Activated CD8-positive, alpha-beta T cell treated with anti-CD3 and anti-CD28 coated beads for 36 hours (primary cell): ENCODE measurements around the gene PON2. TPM values are rescaled to one million over a fixed set of nuclear protein-coding genes. Genes with fewer than 3 reads are reported as not detected.
A peak's percentile ranks its signal among the peaks of the same experiment; 100 is the strongest.

Experiments
- ATAC-seq: fragments of 200-7000 bp; cut with Tn5 transposase; one replicate; pipeline ENCODE4 v1.10.0; 2021; ENCODE audit warnings: mild to moderate bottlenecking, moderate library complexity
- CTCF ChIA-PET: fragments of 350-600 bp; sonication (Branson Sonifier 250); formaldehyde crosslinking; loops from one replicate; lab custom pipeline; 2021; ENCODE audit warnings: antibody characterized with exemption; lab: Charles Lee
- POLR2A ChIA-PET: fragments of 350-600 bp; sonication (Branson Sonifier 250); formaldehyde crosslinking; loops from one replicate; lab custom pipeline; 2021; ENCODE audit warnings: antibody characterized with exemption; lab: Charles Lee
- DNase-seq: peaks from one replicate; pipeline ENCODE4 v3.0.0-alpha.2; 2020
- H3K27ac Mint-ChIP-seq: one replicate; pipeline ENCODE4 v1.8.0; 2021; ENCODE audit warnings: mild to moderate bottlenecking, mixed read lengths
- H3K27me3 Mint-ChIP-seq: one replicate; pipeline ENCODE4 v1.8.0; 2021; ENCODE audit warnings: mixed read lengths
- H3K36me3 Mint-ChIP-seq: one replicate; pipeline ENCODE4 v1.8.0; 2021; ENCODE audit warnings: low read depth, mixed read lengths
- H3K4me1 Mint-ChIP-seq: one replicate; pipeline ENCODE4 v1.8.0; 2021; ENCODE audit warnings: low read depth, mixed read lengths
- H3K4me3 Mint-ChIP-seq: one replicate; pipeline ENCODE4 v1.8.0; 2021; ENCODE audit warnings: mild to moderate bottlenecking, moderate library complexity, mixed read lengths
- H3K9me3 Mint-ChIP-seq: one replicate; pipeline ENCODE4 v1.8.0; 2021; ENCODE audit warnings: mixed read lengths
- intact Hi-C: fragments of 100-400 bp; cut with micrococcal nuclease; formaldehyde crosslinking; loops from one replicate; pipeline ENCODE4 v1.10.0; 2022
- total RNA-seq, 2 experiments: library from RNA; stranded (reverse); gene quantifications; one replicate each; pipeline ENCODE4 v1.2.3, GENCODE V29; 2021
- TF ChIP-seq, protein P1 (sequence below): fragments of 200-600 bp; IDR thresholded peaks from one replicate; pipeline ENCODE4 v1.8.0; 2022; ENCODE audit warnings: antibody characterized with exemption, mild to moderate bottlenecking

The PON2 gene
- total RNA-seq, 2 experiments from 2014 or later: 3.5 to 3.7 TPM

DNA sequence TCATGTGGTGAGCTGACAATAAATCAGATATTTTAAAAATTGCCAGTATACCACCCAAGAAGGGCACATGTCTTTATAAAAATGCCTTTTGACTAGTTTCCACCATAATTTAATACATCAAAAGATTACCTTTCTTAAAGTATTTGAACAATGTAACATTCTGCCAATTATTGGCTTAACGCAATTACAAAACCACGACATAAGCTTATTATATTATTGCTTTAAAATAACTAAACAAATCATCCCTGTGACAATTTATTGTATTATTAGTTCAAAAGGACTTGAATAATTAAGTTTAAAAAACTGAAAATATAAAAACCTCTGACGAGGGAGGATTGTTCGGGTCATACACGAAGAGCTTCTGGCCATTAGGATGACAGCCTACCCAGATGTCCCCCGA, 29.0 kb downstream of the PON2 start:
- intact Hi-C loops: no loop called here
- DNase-seq (no peak), ATAC-seq (no peak)
- POLR2A ChIA-PET: no interaction called here
- TF ChIP-seq, protein P1, sequence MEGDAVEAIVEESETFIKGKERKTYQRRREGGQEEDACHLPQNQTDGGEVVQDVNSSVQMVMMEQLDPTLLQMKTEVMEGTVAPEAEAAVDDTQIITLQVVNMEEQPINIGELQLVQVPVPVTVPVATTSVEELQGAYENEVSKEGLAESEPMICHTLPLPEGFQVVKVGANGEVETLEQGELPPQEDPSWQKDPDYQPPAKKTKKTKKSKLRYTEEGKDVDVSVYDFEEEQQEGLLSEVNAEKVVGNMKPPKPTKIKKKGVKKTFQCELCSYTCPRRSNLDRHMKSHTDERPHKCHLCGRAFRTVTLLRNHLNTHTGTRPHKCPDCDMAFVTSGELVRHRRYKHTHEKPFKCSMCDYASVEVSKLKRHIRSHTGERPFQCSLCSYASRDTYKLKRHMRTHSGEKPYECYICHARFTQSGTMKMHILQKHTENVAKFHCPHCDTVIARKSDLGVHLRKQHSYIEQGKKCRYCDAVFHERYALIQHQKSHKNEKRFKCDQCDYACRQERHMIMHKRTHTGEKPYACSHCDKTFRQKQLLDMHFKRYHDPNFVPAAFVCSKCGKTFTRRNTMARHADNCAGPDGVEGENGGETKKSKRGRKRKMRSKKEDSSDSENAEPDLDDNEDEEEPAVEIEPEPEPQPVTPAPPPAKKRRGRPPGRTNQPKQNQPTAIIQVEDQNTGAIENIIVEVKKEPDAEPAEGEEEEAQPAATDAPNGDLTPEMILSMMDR: no peak
- Mint-ChIP-seq H3K27me3 (no peaks in the 10 kb centered on the region), H3K27ac (no peak overlapping the region), H3K9me3 (no peaks in the 10 kb centered on the region), H3K4me3 (no peak overlapping the region), H3K4me1 (no peaks in the 10 kb centered on the region), H3K36me3 (no peaks in the 10 kb centered on the region)
- CTCF ChIA-PET: interaction anchor here (2.8 kb wide), 1 partner anchor 11 kb away, joined by 21 read pairs; the partner anchor contains the start of gene PON3

DNA sequence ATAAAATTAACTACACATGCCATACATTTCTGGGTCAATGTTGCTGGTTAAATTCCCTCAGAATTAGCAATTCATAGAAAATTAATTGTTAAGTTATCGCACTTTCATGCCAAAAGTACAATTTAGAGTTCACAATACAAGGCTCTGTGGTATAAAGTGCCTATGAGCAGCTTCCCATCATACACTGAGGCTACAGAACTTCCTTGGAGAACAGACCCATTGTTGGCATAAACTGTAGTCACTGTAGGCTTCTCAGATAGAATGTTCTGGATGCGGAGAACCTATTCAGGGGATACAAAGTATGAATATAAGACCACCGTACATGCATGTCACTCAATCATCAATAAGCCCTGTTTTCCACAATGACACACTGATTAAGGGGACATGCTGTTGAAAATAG, 29.6 kb downstream of the PON2 start:
- Mint-ChIP-seq H3K9me3 (no peaks in the 10 kb centered on the region), H3K27ac (no peak overlapping the region), H3K4me3 (no peak overlapping the region), H3K36me3 (no peaks in the 10 kb centered on the region), H3K27me3 (no peaks in the 10 kb centered on the region), H3K4me1 (no peaks in the 10 kb centered on the region)
- POLR2A ChIA-PET: no interaction called here
- no peak for ATAC-seq
- intact Hi-C loops: no loop called here
- TF ChIP-seq, protein P1: no peak
- CTCF ChIA-PET: interaction anchor here (2.8 kb wide), 1 partner anchor 10 kb away, joined by 21 read pairs; the partner anchor contains the start of gene PON3
- no peak for DNase-seq

DNA sequence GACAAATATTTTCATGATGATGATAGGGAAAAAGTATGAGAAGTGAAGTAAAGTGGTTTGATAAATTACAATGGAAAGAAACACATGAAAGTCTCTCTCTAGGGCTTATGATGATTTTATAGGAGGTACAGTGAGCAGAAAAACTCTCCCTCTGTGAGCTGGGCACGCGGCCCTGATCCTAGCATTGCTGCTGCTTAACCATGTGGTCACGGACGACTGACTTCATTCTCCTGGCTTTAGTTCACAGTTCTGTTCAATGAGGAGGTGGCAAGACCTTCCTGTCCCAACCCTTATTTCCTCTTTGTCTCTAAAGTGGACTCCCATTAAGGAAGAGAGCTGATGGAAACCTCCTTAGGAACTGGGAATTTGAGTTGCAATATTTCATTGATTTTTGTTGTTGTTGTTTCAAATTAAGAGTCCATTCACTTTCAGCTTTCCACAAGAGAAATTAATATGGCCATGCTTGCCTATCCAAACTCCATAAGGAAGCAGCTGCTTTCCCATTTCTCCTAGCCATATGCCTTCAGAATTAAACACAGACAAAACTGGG, 30.4 kb downstream of the PON2 start:
- CTCF ChIA-PET: no interaction called here
- ATAC-seq (no peak), DNase-seq (no peak)
- intact Hi-C loops: no loop called here
- TF ChIP-seq, protein P1: no peak
- H3K27ac Mint-ChIP-seq: no peak overlapping the region
- no peaks in the 10 kb centered on the region for H3K36me3 Mint-ChIP-seq
- H3K27me3 Mint-ChIP-seq: peaks cover 2% of the 10 kb centered on the region
- POLR2A ChIA-PET: no interaction called here
- H3K9me3 Mint-ChIP-seq: no peaks in the 10 kb centered on the region
- no peak overlapping the region for H3K4me3 Mint-ChIP-seq
- H3K4me1 Mint-ChIP-seq: no peaks in the 10 kb centered on the region

DNA sequence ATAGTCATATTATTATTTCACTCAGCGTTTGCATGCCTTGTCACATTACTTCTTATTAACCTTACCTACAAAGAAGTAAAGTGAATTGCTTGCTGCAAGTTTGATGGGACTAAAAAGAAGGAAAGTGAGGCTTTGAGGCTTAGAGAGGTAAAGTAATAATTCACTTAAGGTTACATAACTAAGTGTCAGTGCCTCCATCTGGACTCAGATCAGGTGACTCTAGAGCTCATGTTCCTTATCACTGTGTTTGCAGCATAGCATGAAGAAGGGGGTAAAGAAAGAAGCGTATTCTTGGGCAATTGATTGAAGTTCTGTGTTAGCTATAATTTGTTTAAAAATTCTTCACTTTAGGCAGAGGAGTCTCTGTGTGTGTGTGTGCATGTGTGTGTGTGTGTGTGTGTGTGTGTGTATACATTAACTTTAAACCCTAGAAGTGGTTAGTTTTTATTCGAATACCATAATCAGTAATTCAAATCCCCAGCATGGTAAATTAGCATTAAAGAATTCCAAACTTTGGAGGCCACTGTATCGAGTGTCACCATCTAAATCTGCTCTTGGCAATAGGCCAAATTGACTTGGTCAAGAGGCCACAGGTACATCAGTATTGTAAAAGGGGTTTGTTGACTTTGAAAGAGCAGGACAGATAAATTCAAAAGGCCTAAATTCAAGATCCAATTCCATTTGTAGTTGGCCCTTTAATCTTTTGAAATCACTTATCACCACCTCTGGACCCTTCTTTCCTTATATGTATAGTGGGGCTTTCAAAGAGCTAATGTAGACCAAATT, 36.5 kb downstream of the PON2 start:
- Mint-ChIP-seq H3K4me3 (no peak overlapping the region), H3K36me3 (no peaks in the 10 kb centered on the region), H3K4me1 (peaks cover 3% of the 10 kb centered on the region), H3K9me3 (no peaks in the 10 kb centered on the region), H3K27ac (no peak overlapping the region), H3K27me3 (peaks cover 32% of the 10 kb centered on the region)
- ATAC-seq (no peak), DNase-seq (no peak)
- intact Hi-C loops: no loop called here
- CTCF ChIA-PET: no interaction called here
- TF ChIP-seq, protein P1: no peak
- POLR2A ChIA-PET: interaction anchor here (0.7 kb wide), 1 partner anchor 147 kb away, joined by 3 read pairs; no protein-coding TSS in a partner anchor

DNA sequence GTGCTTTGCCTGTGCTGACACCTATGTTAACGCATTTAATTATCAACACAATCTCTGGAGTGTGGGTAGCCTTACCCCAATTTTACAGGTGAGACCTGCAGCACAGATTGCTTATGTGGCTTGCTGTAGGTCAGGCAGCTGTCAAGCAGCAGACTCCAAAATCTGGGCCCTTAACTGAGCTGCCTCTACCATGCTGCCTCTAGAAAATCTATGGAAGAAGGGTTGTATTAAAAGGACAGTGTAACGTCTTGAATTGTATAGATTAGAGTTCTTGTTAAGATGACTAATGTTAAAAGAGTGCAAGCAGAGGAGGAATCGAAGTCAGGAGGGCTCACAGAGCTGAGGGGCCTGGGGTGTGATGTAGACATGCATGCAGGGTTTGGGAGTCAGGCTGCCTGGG, 37.4 kb downstream of the PON2 start:
- H3K27me3 Mint-ChIP-seq: peaks cover 35% of the 10 kb centered on the region
- peaks cover 3% of the 10 kb centered on the region for H3K4me1 Mint-ChIP-seq
- H3K36me3 Mint-ChIP-seq: no peaks in the 10 kb centered on the region
- H3K27ac Mint-ChIP-seq: no peak overlapping the region
- intact Hi-C loops: no loop called here
- CTCF ChIA-PET: interaction anchor here (4.9 kb wide), 1 partner anchor 80 kb away, joined by 36 read pairs; no protein-coding TSS in a partner anchor
- no peaks in the 10 kb centered on the region for H3K9me3 Mint-ChIP-seq
- POLR2A ChIA-PET: no interaction called here
- H3K4me3 Mint-ChIP-seq: peak overlapping the region; percentile 3
- TF ChIP-seq, protein P1: no peak
- no peak for ATAC-seq
- DNase-seq: no peak
